ENCODE data around the gene CRYBA2. TPM values are rescaled to one million over a fixed set of nuclear protein-coding genes. Genes with fewer than 3 reads are reported as not detected.

The CRYBA2 gene
- total and polyA plus RNA-seq, 12 donors, result 0.39 to 26.6 (median 3.9) TPM; not detected in 4

DNA sequence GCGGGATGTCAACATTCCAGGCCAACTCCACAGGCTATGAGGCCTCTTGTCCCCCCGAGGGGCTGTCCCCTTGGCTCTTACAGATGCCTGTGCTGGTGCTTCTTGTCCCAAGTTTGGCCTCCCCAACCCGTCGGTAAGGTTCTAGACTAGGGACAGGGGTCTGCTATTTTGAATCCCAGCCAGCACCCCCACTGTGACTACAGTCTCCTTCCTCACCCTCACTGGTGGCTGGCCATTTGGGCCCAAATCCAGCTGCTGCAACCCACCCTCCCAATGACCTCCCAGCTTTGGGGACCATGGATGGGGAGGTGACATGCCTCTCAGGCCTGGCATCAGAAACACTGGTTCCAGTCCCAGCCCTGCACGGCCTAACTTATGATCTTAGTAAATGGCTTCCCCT, 29.4 kb upstream of the CRYBA2 start:
- intact Hi-C loops (cut with DNase I), result no loop called here
- WGBS, 4 donors, result 80 to 88% (median 84%) methylated on average over 5 of the region's 5 CpGs
- no peak overlapping the region for H3K27ac ChIP-seq
- DNase-seq, result no peak
- no peaks in the 10 kb centered on the region for H3K36me3 ChIP-seq (replicated peaks in 1 of 2)
- TF ChIP-seq POLR2A (IDR thresholded peaks at IDR 0.05), result no peak
- TF ChIP-seq, protein P1, sequence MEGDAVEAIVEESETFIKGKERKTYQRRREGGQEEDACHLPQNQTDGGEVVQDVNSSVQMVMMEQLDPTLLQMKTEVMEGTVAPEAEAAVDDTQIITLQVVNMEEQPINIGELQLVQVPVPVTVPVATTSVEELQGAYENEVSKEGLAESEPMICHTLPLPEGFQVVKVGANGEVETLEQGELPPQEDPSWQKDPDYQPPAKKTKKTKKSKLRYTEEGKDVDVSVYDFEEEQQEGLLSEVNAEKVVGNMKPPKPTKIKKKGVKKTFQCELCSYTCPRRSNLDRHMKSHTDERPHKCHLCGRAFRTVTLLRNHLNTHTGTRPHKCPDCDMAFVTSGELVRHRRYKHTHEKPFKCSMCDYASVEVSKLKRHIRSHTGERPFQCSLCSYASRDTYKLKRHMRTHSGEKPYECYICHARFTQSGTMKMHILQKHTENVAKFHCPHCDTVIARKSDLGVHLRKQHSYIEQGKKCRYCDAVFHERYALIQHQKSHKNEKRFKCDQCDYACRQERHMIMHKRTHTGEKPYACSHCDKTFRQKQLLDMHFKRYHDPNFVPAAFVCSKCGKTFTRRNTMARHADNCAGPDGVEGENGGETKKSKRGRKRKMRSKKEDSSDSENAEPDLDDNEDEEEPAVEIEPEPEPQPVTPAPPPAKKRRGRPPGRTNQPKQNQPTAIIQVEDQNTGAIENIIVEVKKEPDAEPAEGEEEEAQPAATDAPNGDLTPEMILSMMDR (IDR thresholded peaks at IDR 0.05), result no peak
- H3K4me1 ChIP-seq (replicated peaks in 1 of 2), result no peaks in the 10 kb centered on the region
- H3K9me3 ChIP-seq (replicated peaks in 1 of 3), result no peaks in the 10 kb centered on the region
- H3K27me3 ChIP-seq, result no peaks in the 10 kb centered on the region
- H3K4me3 ChIP-seq, result no peak overlapping the region

DNA sequence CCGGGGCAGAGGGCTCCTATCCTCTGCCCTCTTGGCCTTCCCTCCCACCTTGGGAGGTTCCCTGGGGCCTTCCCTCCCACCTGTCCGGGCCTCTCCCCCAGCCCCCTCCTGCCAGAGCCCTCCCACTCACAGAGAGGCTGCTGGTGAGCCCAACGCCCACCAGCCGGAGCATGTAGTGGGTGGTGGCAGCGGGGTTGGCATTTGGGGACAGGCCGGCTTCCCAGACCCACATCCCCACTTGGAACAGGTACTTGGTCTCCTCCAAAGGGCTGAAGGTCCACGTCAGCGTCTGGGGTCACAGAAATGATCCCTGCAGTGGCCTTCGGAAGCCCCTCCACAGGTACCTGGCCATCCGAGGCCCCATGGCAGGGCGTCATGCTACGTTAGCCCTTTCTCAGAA, 28.8 kb upstream of the CRYBA2 start:
- 80 to 91% (median 86%) methylated on average over 5 to 12 of the region's 12 CpGs for WGBS, 4 donors

DNA sequence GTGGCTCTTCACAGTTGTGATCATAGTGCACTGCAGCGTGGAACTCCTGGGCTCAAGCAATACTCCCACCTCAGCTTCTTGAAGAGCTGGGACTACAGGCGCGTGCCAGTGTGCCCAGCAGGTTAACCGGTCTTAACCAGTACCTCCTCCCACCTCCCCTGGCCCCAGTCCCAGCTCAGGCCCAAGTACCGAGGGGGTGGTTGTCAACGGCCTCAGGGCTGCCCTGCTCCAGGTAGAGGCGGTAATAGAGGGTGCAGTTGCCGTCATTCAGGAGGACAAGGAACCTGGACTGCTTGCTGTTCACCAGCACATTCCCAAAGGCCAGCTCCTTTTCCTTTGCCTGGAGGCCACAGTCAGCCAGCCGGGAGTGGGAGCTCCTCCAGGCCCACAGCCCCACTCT, 28.4 kb upstream of the CRYBA2 start:
- 79 to 88% (median 82%) methylated on average over 6 to 9 of the region's 9 CpGs for WGBS, 4 donors

More for the DNA sequence above, 28.8 kb upstream of the CRYBA2 start:
- Histone ChIP-seq H3K4me1 (replicated peaks in 1 of 2) (no peaks in the 10 kb centered on the region), H3K27ac (no peak overlapping the region), H3K36me3 (replicated peaks in 1 of 2) (no peaks in the 10 kb centered on the region), H3K9me3 (replicated peaks in 1 of 3) (no peaks in the 10 kb centered on the region), H3K4me3 (no peak overlapping the region), H3K27me3 (no peaks in the 10 kb centered on the region)
- no peak for DNase-seq
- TF ChIP-seq POLR2A (IDR thresholded peaks at IDR 0.05), result no peak
- TF ChIP-seq, protein P1 (IDR thresholded peaks at IDR 0.05), result no peak
- intact Hi-C loops (cut with DNase I), result no loop called here

DNA sequence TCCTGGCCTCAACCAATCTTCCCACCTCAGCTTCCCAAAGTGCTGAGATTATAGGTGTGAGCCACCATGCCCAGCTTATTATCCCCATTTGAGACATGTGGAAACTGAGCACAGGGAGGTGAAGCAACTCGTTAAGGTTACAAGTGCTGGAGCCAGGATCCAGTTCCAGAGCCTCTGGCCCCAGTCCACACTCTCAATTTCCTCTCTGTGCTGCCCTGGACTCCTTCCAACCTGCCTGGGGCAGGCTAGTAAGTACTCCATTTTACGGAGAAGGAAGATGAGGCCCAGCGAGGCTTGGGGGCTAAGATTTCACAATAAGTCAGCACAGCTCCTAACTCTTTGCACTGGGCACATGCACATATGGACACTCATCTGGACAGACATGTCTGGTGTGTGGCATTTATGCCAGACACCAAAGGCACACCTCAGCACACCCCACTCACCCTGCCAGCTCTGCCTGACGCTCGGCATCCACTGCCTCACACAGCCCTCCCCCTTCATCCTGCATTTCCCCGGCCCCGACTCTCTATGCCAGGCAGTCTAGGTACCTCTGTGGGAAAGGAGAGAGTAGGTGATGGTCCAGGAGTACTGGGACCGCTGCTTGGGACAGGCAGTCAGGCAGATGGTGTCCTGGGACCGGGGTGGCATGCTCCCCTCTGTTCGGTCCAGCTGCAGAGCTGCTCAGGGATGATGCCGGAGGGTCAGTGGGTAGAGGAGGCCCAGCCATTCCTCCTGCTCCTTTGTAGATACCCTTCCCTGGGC, 27.6 kb upstream of the CRYBA2 start:
- H3K4me3 ChIP-seq, result no peak overlapping the region
- DNase-seq, result peak in 1 of 7 donors; percentile 61
- no peaks in the 10 kb centered on the region for H3K36me3 ChIP-seq (replicated peaks in 1 of 2)
- intact Hi-C loops (cut with DNase I), result no loop called here
- no peaks in the 10 kb centered on the region for H3K9me3 ChIP-seq (replicated peaks in 1 of 3)
- TF ChIP-seq, protein P1 (IDR thresholded peaks at IDR 0.05), result no peak
- TF ChIP-seq POLR2A (IDR thresholded peaks at IDR 0.05), result no peak
- no peaks in the 10 kb centered on the region for H3K27me3 ChIP-seq
- 64 to 84% (median 76%) methylated on average over 8 to 11 of the region's 11 CpGs for WGBS, 4 donors
- H3K4me1 ChIP-seq (replicated peaks in 1 of 2), result no peaks in the 10 kb centered on the region
- no peak overlapping the region for H3K27ac ChIP-seq

More for the DNA sequence above, 28.4 kb upstream of the CRYBA2 start:
- no peak for DNase-seq
- Histone ChIP-seq H3K4me1 (replicated peaks in 1 of 2) (no peaks in the 10 kb centered on the region), H3K4me3 (no peak overlapping the region), H3K36me3 (replicated peaks in 1 of 2) (no peaks in the 10 kb centered on the region), H3K27ac (no peak overlapping the region), H3K9me3 (replicated peaks in 1 of 3) (no peaks in the 10 kb centered on the region), H3K27me3 (no peaks in the 10 kb centered on the region)
- TF ChIP-seq POLR2A (IDR thresholded peaks at IDR 0.05), result no peak
- TF ChIP-seq, protein P1 (IDR thresholded peaks at IDR 0.05), result no peak
- intact Hi-C loops (cut with DNase I), result no loop called here

All from adrenal gland (tissue), 12 donors.